CD4-positive, CD25-positive, alpha-beta regulatory T cell (primary cell): ENCODE data around the gene CHPF2. TPM values are rescaled to one million over a fixed set of nuclear protein-coding genes. Genes with fewer than 3 reads are reported as not detected.
A peak's percentile ranks its signal among the peaks of the same experiment; 100 is the strongest.

Experiments
- ATAC-seq, 2 donors: fragments of 150-1000 bp; cut with Tn5 transposase; one replicate each; pipeline ENCODE4 v1.10.0; 2021; ENCODE audit warnings: low read depth in 2 of 2, moderate number of reproducible peaks in 2 of 2, moderate library complexity in 1 of 2
- DNase-seq, 3 donors: peaks; one replicate each; pipeline versions ENCODE4 v3.0.0 to v3.0.0-alpha.2; 2012 to 2022; ENCODE audit warnings: mixed read lengths in 1 of 3
- H3K27ac ChIP-seq: one replicate; pipeline ENCODE4 v1.7.0; 2013; ENCODE audit warnings: mild to moderate bottlenecking, low read length; ENCODE audit not compliant: insufficient read depth, poor library complexity, severe bottlenecking
- H3K27me3 ChIP-seq: one replicate; pipeline ENCODE4 v1.7.0; 2013; ENCODE audit warnings: low read length; ENCODE audit not compliant: control insufficient read depth, insufficient read depth
- H3K36me3 ChIP-seq: one replicate; pipeline ENCODE4 v1.7.0; 2013; ENCODE audit warnings: mild to moderate bottlenecking, low read length, moderate library complexity; ENCODE audit not compliant: control insufficient read depth, insufficient read depth
- H3K4me1 ChIP-seq: 2 replicates; pipeline ENCODE4 v1.7.0; 2013; ENCODE audit warnings: mild to moderate bottlenecking, low read length; ENCODE audit not compliant: insufficient read depth, control insufficient read depth, poor library complexity, severe bottlenecking
- H3K4me3 ChIP-seq: one replicate; pipeline ENCODE4 v1.7.0; 2013; ENCODE audit warnings: low read depth, mild to moderate bottlenecking, low read length, moderate library complexity
- H3K9me3 ChIP-seq, 2 experiments: 1 replicate in 1 of 2; 2 replicates in 1 of 2; pipeline ENCODE4 v1.7.0; 2013; ENCODE audit warnings: low read length in 2 of 2, mild to moderate bottlenecking in 1 of 2, moderate library complexity in 1 of 2; ENCODE audit not compliant: control insufficient read depth in 2 of 2
- H3K27ac Mint-ChIP-seq, 3 donors: one replicate each; pipeline ENCODE4 v1.8.0; 2020 to 2022; ENCODE audit warnings: mild to moderate bottlenecking in 3 of 3, mixed read lengths in 3 of 3, moderate library complexity in 2 of 3
- H3K27me3 Mint-ChIP-seq: one replicate; pipeline ENCODE4 v1.8.0; 2022; ENCODE audit warnings: mild to moderate bottlenecking, mixed read lengths
- H3K36me3 Mint-ChIP-seq: one replicate; pipeline ENCODE4 v1.8.0; 2020; ENCODE audit warnings: mixed read lengths
- H3K4me1 Mint-ChIP-seq, 4 donors: one replicate each; pipeline ENCODE4 v1.8.0; 2020 to 2022; ENCODE audit warnings: mixed read lengths in 4 of 4, mild to moderate bottlenecking in 1 of 4
- H3K4me3 Mint-ChIP-seq, 4 donors: one replicate each; pipeline ENCODE4 v1.8.0; 2020 to 2022; ENCODE audit warnings: mild to moderate bottlenecking in 4 of 4, mixed read lengths in 4 of 4, moderate library complexity in 3 of 4
- H3K9me3 Mint-ChIP-seq, 7 donors: one replicate each; pipeline ENCODE4 v1.8.0; 2020 to 2022; ENCODE audit warnings: mixed read lengths in 7 of 7, mild to moderate bottlenecking in 3 of 7, moderate library complexity in 2 of 7
- polyA plus RNA-seq, 4 donors: library from polyadenylated mRNA; unstranded; fragments of 300-500 nt; fragmentation: Illumina TruSeq; gene quantifications; one replicate each; pipeline ENCODE4 v1.2.3, GENCODE V29; 2021
- total RNA-seq: library from RNA; stranded (reverse); gene quantifications from one replicate; pipeline ENCODE4 v1.2.3, GENCODE V29; 2022

The CHPF2 gene
- total and polyA plus RNA-seq, 5 donors from 2014 or later, result 18.8 to 38.8 (median 24.4) TPM

DNA sequence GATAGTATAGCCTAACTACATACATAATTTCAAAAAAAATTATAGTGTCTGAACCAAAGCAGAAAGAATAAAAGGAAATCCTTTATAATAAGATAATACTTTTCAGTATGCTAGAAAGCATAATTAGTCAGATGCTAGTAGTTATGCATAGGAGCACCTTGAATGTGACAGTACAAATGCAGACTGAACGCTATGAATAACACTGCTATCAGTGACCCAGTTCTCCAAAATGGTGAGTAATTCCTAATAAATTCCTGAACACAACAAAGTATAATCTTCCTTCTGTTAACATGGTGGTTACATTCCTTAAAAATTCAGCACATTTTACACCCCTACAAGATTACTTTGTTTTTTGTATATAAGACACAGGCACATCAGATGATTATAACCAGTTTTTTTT lies 1.2 kb upstream of the CHPF2 start:
- DNase-seq, result no peak
- Mint-ChIP-seq H3K36me3 (peaks cover 5% of the 10 kb centered on the region), H3K27me3 (peaks cover 7% of the 10 kb centered on the region), H3K9me3 (no peaks in the 10 kb centered on the region), H3K4me1 (peaks cover 5 to 58% (median 25%) of the 10 kb centered on the region in 4 donors), H3K27ac (no peak overlapping the region), H3K4me3 (peak overlapping the region; percentile 96 to 100 (median 99))
- H3K27ac ChIP-seq, result no peak overlapping the region
- H3K36me3 ChIP-seq, result peaks cover 8% of the 10 kb centered on the region
- H3K4me1 ChIP-seq, result peaks cover 35% of the 10 kb centered on the region
- H3K9me3 ChIP-seq, result no peaks in the 10 kb centered on the region
- no peak for ATAC-seq
- H3K27me3 ChIP-seq, result no peaks in the 10 kb centered on the region
- H3K4me3 ChIP-seq, result no peak overlapping the region

- DNase-seq, result peak; percentile 36 to 70 (median 43)
- Mint-ChIP-seq H3K4me1 (peaks cover 5 to 41% (median 18%) of the 10 kb centered on the region in 4 donors), H3K27ac (peak overlapping the region; percentile 92 to 96 (median 96)), H3K36me3 (no peaks in the 10 kb centered on the region), H3K4me3 (peak overlapping the region; percentile 99 to 100 (median 99)), H3K9me3 (no peaks in the 10 kb centered on the region), H3K27me3 (no peaks in the 10 kb centered on the region)
- peak; percentile 69 to 71 for ATAC-seq
- peak overlapping the region; percentile 79 for H3K27ac ChIP-seq
- no peaks in the 10 kb centered on the region for H3K9me3 ChIP-seq
- H3K4me3 ChIP-seq, result peak overlapping the region; percentile 87
- H3K36me3 ChIP-seq, result peaks cover 22% of the 10 kb centered on the region
- peaks cover 21% of the 10 kb centered on the region for H3K4me1 ChIP-seq
- H3K27me3 ChIP-seq, result no peaks in the 10 kb centered on the region
These were observed 826 bp downstream of the CHPF2 start for GRCh38 chr7:151232917-151233701.

GRCh38 chr7:151233804-151234203 lies 1.5 kb downstream of the CHPF2 start:
- peak overlapping the region; percentile 79 for H3K27ac ChIP-seq
- no peaks in the 10 kb centered on the region for H3K27me3 ChIP-seq
- no peak for DNase-seq
- no peaks in the 10 kb centered on the region for H3K9me3 ChIP-seq
- no peak for ATAC-seq
- peaks cover 22% of the 10 kb centered on the region for H3K36me3 ChIP-seq
- Mint-ChIP-seq H3K4me3 (peak overlapping the region; percentile 99 to 100 (median 99)), H3K36me3 (no peaks in the 10 kb centered on the region), H3K9me3 (no peaks in the 10 kb centered on the region), H3K4me1 (peaks cover 5 to 39% (median 18%) of the 10 kb centered on the region in 4 donors), H3K27ac (peak overlapping the region in 2 of 3 donors; percentile 96), H3K27me3 (no peaks in the 10 kb centered on the region)
- peaks cover 21% of the 10 kb centered on the region for H3K4me1 ChIP-seq
- H3K4me3 ChIP-seq, result peak overlapping the region; percentile 87

DNA sequence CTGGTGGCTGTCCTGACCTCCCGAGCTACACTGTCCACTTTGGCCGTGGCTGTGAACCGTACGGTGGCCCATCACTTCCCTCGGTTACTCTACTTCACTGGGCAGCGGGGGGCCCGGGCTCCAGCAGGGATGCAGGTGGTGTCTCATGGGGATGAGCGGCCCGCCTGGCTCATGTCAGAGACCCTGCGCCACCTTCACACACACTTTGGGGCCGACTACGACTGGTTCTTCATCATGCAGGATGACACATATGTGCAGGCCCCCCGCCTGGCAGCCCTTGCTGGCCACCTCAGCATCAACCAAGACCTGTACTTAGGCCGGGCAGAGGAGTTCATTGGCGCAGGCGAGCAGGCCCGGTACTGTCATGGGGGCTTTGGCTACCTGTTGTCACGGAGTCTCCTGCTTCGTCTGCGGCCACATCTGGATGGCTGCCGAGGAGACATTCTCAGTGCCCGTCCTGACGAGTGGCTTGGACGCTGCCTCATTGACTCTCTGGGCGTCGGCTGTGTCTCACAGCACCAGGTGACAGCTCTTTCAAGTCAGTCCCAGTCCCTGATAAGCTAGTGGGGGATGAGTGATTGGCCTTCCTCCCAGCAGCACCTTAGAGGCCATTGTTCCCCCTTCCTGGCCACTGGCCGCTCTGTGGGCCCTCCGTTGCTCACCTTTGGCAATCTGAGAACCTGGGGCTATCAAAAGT lies 3.0 kb downstream of the CHPF2 start:
- peaks cover 22% of the 10 kb centered on the region for H3K36me3 ChIP-seq
- no peak for ATAC-seq
- peaks cover 5 to 39% (median 19%) of the 10 kb centered on the region in 4 donors for H3K4me1 Mint-ChIP-seq
- no peak for DNase-seq
- H3K9me3 ChIP-seq, result no peaks in the 10 kb centered on the region
- H3K4me3 Mint-ChIP-seq, result peak overlapping the region in 3 of 4 donors; percentile 61 to 100 (median 99)
- H3K4me1 ChIP-seq, result peaks cover 21% of the 10 kb centered on the region
- no peak overlapping the region for H3K4me3 ChIP-seq
- H3K36me3 Mint-ChIP-seq, result no peaks in the 10 kb centered on the region
- H3K9me3 Mint-ChIP-seq, result no peaks in the 10 kb centered on the region
- H3K27ac Mint-ChIP-seq, result no peak overlapping the region
- no peak overlapping the region for H3K27ac ChIP-seq
- no peaks in the 10 kb centered on the region for H3K27me3 Mint-ChIP-seq
- no peaks in the 10 kb centered on the region for H3K27me3 ChIP-seq

GRCh38 chr7:151236406-151236805 lies 4.1 kb downstream of the CHPF2 start:
- no peaks in the 10 kb centered on the region for H3K9me3 Mint-ChIP-seq
- Histone ChIP-seq H3K27me3 (no peaks in the 10 kb centered on the region), H3K27ac (no peak overlapping the region), H3K36me3 (peaks cover 22% of the 10 kb centered on the region), H3K9me3 (no peaks in the 10 kb centered on the region), H3K4me3 (no peak overlapping the region), H3K4me1 (peaks cover 21% of the 10 kb centered on the region)
- no peak overlapping the region for H3K27ac Mint-ChIP-seq
- ATAC-seq (no peak), DNase-seq (no peak)
- H3K4me3 Mint-ChIP-seq, result peak overlapping the region in 2 of 4 donors; percentile 38 to 67
- peaks cover 5 to 37% (median 22%) of the 10 kb centered on the region in 4 donors for H3K4me1 Mint-ChIP-seq
- no peaks in the 10 kb centered on the region for H3K27me3 Mint-ChIP-seq
- no peaks in the 10 kb centered on the region for H3K36me3 Mint-ChIP-seq

DNA sequence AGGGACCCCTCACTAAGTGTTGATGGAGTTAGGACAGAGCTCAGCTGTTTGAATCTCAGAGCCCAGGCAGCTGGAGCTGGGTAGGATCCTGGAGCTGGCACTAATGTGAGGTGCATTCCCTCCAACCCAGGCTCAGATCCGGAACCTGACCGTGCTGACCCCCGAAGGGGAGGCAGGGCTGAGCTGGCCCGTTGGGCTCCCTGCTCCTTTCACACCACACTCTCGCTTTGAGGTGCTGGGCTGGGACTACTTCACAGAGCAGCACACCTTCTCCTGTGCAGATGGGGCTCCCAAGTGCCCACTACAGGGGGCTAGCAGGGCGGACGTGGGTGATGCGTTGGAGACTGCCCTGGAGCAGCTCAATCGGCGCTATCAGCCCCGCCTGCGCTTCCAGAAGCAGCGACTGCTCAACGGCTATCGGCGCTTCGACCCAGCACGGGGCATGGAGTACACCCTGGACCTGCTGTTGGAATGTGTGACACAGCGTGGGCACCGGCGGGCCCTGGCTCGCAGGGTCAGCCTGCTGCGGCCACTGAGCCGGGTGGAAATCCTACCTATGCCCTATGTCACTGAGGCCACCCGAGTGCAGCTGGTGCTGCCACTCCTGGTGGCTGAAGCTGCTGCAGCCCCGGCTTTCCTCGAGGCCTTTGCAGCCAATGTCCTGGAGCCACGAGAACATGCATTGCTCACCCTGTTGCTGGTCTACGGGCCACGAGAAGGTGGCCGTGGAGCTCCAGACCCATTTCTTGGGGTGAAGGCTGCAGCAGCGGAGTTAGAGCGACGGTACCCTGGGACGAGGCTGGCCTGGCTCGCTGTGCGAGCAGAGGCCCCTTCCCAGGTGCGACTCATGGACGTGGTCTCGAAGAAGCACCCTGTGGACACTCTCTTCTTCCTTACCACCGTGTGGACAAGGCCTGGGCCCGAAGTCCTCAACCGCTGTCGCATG lies 5.2 kb downstream of the CHPF2 start:
- H3K4me3 ChIP-seq, result no peak overlapping the region
- Mint-ChIP-seq H3K27me3 (no peaks in the 10 kb centered on the region), H3K27ac (no peak overlapping the region), H3K4me3 (peak overlapping the region in 2 of 4 donors; percentile 67 to 71), H3K4me1 (peaks cover 0 to 30% (median 18%) of the 10 kb centered on the region in 4 donors), H3K9me3 (no peaks in the 10 kb centered on the region), H3K36me3 (no peaks in the 10 kb centered on the region)
- no peaks in the 10 kb centered on the region for H3K27me3 ChIP-seq
- H3K4me1 ChIP-seq, result peaks cover 14% of the 10 kb centered on the region
- no peak overlapping the region for H3K27ac ChIP-seq
- DNase-seq (no peak), ATAC-seq (no peak)
- H3K9me3 ChIP-seq, result no peaks in the 10 kb centered on the region
- H3K36me3 ChIP-seq, result peaks cover 22% of the 10 kb centered on the region

- H3K9me3 Mint-ChIP-seq, result no peaks in the 10 kb centered on the region
- Histone ChIP-seq H3K27me3 (no peaks in the 10 kb centered on the region), H3K4me1 (peaks cover 16% of the 10 kb centered on the region), H3K4me3 (no peak overlapping the region), H3K9me3 (no peaks in the 10 kb centered on the region), H3K27ac (no peak overlapping the region), H3K36me3 (peaks cover 22% of the 10 kb centered on the region)
- H3K4me1 Mint-ChIP-seq, result peaks cover 0 to 32% (median 18%) of the 10 kb centered on the region in 4 donors
- H3K4me3 Mint-ChIP-seq, result peak overlapping the region in 1 of 4 donors; percentile 71
- no peaks in the 10 kb centered on the region for H3K27me3 Mint-ChIP-seq
- no peak for ATAC-seq
- no peak overlapping the region for H3K27ac Mint-ChIP-seq
- no peaks in the 10 kb centered on the region for H3K36me3 Mint-ChIP-seq
- DNase-seq, result no peak
These were observed 6.0 kb downstream of the CHPF2 start for GRCh38 chr7:151238190-151238810.
